NCI-H1105 treated with DMSO at 0.1 percent for 48 hours (cell line): Measurements from ENCODE around the gene XPNPEP3.

Source experiments
- DNase-seq: peaks from one replicate; lab custom pipeline; 2025; lab: John Stamatoyannopoulos, UW

The XPNPEP3 gene

GRCh38 chr22:40950962-40951794, 94.2 kb downstream of the XPNPEP3 start, which contains the start of gene RBX1:
TSS of gene RBX1 (plus strand) at chr22:40951378. CDS start at chr22:40951399, 21 bp downstream.
- DNase-seq = peak; percentile 94

- no peak for DNase-seq
Observed at GRCh38 chr22:40951795-40952605, 95.1 kb downstream of the XPNPEP3 start.

GRCh38 chr22:40953471-40953870, 96.5 kb downstream of the XPNPEP3 start:
- DNase-seq = no peak

- DNase-seq = no peak
Observed at GRCh38 chr22:40954113-40954512, 97.2 kb downstream of the XPNPEP3 start.

- no peak for DNase-seq
Observed at GRCh38 chr22:40955571-40955970, 98.6 kb downstream of the XPNPEP3 start.

- DNase-seq = no peak
Observed at GRCh38 chr22:40957601-40958000, 100.7 kb downstream of the XPNPEP3 start.

- no peak for DNase-seq
Observed at GRCh38 chr22:40958299-40958698, 101.4 kb downstream of the XPNPEP3 start.

- no peak for DNase-seq
Observed at GRCh38 chr22:40960145-40960544, 103.2 kb downstream of the XPNPEP3 start.

- no peak for DNase-seq
Observed at GRCh38 chr22:40965936-40966725, 109.2 kb downstream of the XPNPEP3 start.

GRCh38 chr22:40966726-40967085, 109.8 kb downstream of the XPNPEP3 start:
- DNase-seq = no peak

GRCh38 chr22:40967111-40967760, 110.3 kb downstream of the XPNPEP3 start:
- no peak for DNase-seq

- DNase-seq = no peak
Observed at GRCh38 chr22:40972587-40972986, 115.6 kb downstream of the XPNPEP3 start.

GRCh38 chr22:40973144-40973543, 116.2 kb downstream of the XPNPEP3 start:
- no peak for DNase-seq

- no peak for DNase-seq
Observed at GRCh38 chr22:40975366-40975765, 118.4 kb downstream of the XPNPEP3 start.

- no peak for DNase-seq
Observed at GRCh38 chr22:40976866-40977700, 120.1 kb downstream of the XPNPEP3 start.

GRCh38 chr22:40979198-40979597, 122.2 kb downstream of the XPNPEP3 start:
- DNase-seq = no peak

- DNase-seq = no peak
Observed at GRCh38 chr22:40979871-40980270, 122.9 kb downstream of the XPNPEP3 start.
